ENCODE results near the gene CACNG4.
"Not testable (repeated sequence)": the region's sequence is repeated elsewhere in the genome, so short reads cannot be mapped to it uniquely, and the experiment has no call there.

CACNG4 gene

GRCh38 chr17:67018471-67019434 is 54.2 kb downstream of the CACNG4 start:
- no peak for DNase-seq (ENCODE audit: low spot score)

- no peak for DNase-seq (ENCODE audit: low spot score)
Measured at GRCh38 chr17:67019809-67020208, 55.3 kb downstream of the CACNG4 start.

- DNase-seq (ENCODE audit: low spot score) = peak; percentile 32
Measured at GRCh38 chr17:67020293-67020766, 55.8 kb downstream of the CACNG4 start.

- no peak for DNase-seq (ENCODE audit: low spot score)
Measured at GRCh38 chr17:67021196-67021595, 56.7 kb downstream of the CACNG4 start.

- DNase-seq (ENCODE audit: low spot score) = no peak
Measured at GRCh38 chr17:67021743-67022450, 57.4 kb downstream of the CACNG4 start.

- DNase-seq (ENCODE audit: low spot score) = peak; percentile 43
Measured at GRCh38 chr17:67022451-67022810, 57.9 kb downstream of the CACNG4 start.

GRCh38 chr17:67024736-67025135 is 60.2 kb downstream of the CACNG4 start:
- no peak for DNase-seq (ENCODE audit: low spot score)

- DNase-seq (ENCODE audit: low spot score) = no peak
Measured at GRCh38 chr17:67025216-67025792, 60.8 kb downstream of the CACNG4 start.

- DNase-seq (ENCODE audit: low spot score) = no peak
Measured at GRCh38 chr17:67026341-67026740, 61.8 kb downstream of the CACNG4 start.

GRCh38 chr17:67027031-67027628 is 62.6 kb downstream of the CACNG4 start:
- no peak for DNase-seq (ENCODE audit: low spot score)

GRCh38 chr17:67030641-67031040 is 66.1 kb downstream of the CACNG4 start:
- no peak for DNase-seq (ENCODE audit: low spot score)

- no peak for DNase-seq (ENCODE audit: low spot score)
Measured at GRCh38 chr17:67032382-67032781, 67.9 kb downstream of the CACNG4 start.

- DNase-seq (ENCODE audit: low spot score) = no peak
Measured at GRCh38 chr17:67032985-67033384, 68.5 kb downstream of the CACNG4 start.

- no peak for DNase-seq (ENCODE audit: low spot score)
Measured at GRCh38 chr17:67033613-67034012, 69.1 kb downstream of the CACNG4 start.

- no peak for DNase-seq (ENCODE audit: low spot score)
Measured at GRCh38 chr17:67035131-67036083, 70.9 kb downstream of the CACNG4 start.

GRCh38 chr17:67038861-67039365 is 74.4 kb downstream of the CACNG4 start:
- DNase-seq (ENCODE audit: low spot score) = no peak

- DNase-seq (ENCODE audit: low spot score) = no peak
Measured at GRCh38 chr17:67040652-67041051, 76.1 kb downstream of the CACNG4 start.

- DNase-seq (ENCODE audit: low spot score) = not testable (repeated sequence)
Measured at GRCh38 chr17:67041119-67041518, 76.6 kb downstream of the CACNG4 start.

GRCh38 chr17:67041531-67041930 is 77.0 kb downstream of the CACNG4 start:
- DNase-seq (ENCODE audit: low spot score) = no peak

GRCh38 chr17:67041941-67042899 is 77.7 kb downstream of the CACNG4 start:
- no peak for DNase-seq (ENCODE audit: low spot score)

Measured in Ammon's horn (tissue), 1 donor.